ENCODE results near the gene CIBAR2. TPM values are rescaled to one million over a fixed set of nuclear protein-coding genes. Genes with fewer than 3 reads are reported as not detected.

CIBAR2 gene
- total RNA-seq, 1 donor from 2014 or later = 12.8 TPM

DNA sequence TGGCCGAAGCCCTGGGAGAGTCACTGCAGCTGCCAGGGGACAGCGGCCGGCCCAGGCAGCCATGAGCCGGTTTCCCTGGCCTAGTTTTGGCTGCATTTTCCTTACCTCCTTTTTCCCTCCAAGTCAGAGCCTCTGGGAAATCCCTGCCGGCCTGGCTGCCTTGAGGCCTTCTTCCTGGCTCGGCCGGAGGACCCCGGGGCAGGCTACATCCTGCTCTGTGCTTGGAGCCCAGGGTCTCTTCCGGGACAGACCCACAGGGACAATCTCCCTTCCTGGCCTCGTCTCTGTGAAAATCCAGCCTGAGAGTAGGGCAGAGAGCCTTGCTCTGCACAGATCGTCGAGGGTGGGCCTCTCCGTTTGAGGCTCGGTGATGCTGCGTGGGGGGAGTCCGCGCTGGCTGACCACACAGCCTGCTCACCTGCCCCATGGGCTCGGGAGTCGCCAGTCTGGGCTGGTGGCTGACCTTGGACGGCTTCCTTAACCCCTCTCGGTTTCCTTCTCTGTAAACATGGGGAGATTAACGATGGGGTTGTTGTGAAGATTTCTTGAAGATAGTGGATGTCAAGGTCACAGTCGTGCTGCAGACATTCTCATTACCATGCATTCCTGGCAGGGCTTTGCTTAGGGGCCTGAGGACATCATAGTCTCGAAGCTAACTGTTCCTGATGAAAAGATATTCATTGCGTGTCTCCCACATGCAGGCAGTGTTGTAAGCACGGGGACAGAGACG, 34.8 kb upstream of the CIBAR2 start:
- ATAC-seq (no peak), DNase-seq (no peak)
- Histone ChIP-seq H3K36me3 (no peaks in the 10 kb centered on the region), H3K27me3 (ENCODE audit: low read depth) (no peaks in the 10 kb centered on the region), H3K27ac (peak overlapping the region; percentile 56), H3K4me1 (peaks cover 32% of the 10 kb centered on the region), H3K4me3 (no peak overlapping the region), H3K9me3 (no peaks in the 10 kb centered on the region)
- intact Hi-C loops (cut with DNase I) = no loop called here
- no peak for TF ChIP-seq CTCF (IDR thresholded peaks at IDR 0.05)

GRCh38 chr16:85146532-85146797, 34.2 kb upstream of the CIBAR2 start:
- peaks cover 26% of the 10 kb centered on the region for H3K4me1 ChIP-seq
- H3K36me3 ChIP-seq = no peaks in the 10 kb centered on the region
- no peak for TF ChIP-seq CTCF (IDR thresholded peaks at IDR 0.05)
- no peak for DNase-seq
- intact Hi-C loops (cut with DNase I) = no loop called here
- no peaks in the 10 kb centered on the region for H3K27me3 ChIP-seq (ENCODE audit: low read depth)
- H3K9me3 ChIP-seq = no peaks in the 10 kb centered on the region
- H3K27ac ChIP-seq = peak overlapping the region; percentile 56
- ATAC-seq = no peak
- no peak overlapping the region for H3K4me3 ChIP-seq

DNA sequence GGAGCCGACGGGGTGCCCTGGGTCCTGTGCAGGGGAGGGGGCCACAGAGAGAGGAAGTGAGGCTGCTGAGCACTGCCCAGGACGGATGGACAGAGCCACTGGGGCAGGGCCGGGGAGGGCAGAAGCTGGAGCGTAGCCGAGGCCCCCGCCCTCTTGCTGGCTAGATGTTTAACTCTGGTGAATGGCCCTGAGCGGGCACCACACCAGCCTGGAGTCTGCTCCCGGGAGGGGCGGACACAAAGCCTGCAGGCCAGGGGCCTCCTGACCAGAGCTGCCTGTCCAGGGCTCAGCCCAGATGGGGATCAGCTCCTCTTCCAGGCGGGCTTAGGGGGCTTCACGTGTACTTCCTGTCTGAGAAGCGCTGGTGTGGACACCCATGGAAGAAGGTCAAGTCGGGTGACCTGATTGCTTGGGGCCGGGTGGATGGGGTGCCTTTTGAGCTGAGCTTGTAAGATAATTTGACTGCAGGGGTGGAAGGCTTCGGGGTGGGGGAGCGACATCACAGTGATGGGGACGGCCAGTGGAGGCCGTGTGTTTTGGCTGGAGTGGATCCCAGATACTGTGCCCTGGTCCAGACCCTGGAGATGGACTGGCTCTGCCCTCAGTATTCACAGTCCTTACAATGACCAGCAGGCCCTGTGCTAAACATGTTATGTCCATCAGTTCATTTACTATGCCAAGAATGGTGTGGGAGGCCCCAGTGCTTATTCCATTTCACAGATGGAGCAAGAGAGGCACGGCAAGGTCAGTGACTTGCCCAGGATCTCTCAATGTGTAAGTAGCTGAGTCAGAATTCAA, 33.7 kb upstream of the CIBAR2 start:
- Histone ChIP-seq H3K4me3 (no peak overlapping the region), H3K36me3 (no peaks in the 10 kb centered on the region), H3K4me1 (peaks cover 22% of the 10 kb centered on the region), H3K9me3 (no peaks in the 10 kb centered on the region), H3K27me3 (ENCODE audit: low read depth) (no peaks in the 10 kb centered on the region), H3K27ac (no peak overlapping the region)
- ATAC-seq (peak in 1 of 2 donors; percentile 2), DNase-seq (no peak)
- intact Hi-C loops (cut with DNase I) = no loop called here
- no peak for TF ChIP-seq CTCF (IDR thresholded peaks at IDR 0.05)

- Histone ChIP-seq H3K9me3 (no peaks in the 10 kb centered on the region), H3K27ac (no peak overlapping the region), H3K4me3 (no peak overlapping the region), H3K27me3 (ENCODE audit: low read depth) (no peaks in the 10 kb centered on the region), H3K36me3 (no peaks in the 10 kb centered on the region), H3K4me1 (peaks cover 22% of the 10 kb centered on the region)
- DNase-seq (no peak), ATAC-seq (no peak)
- intact Hi-C loops (cut with DNase I) = no loop called here
- TF ChIP-seq CTCF (IDR thresholded peaks at IDR 0.05) = no peak
These were observed 32.9 kb upstream of the CIBAR2 start for GRCh38 chr16:85145188-85145587.

GRCh38 chr16:85144026-85144915, 32.0 kb upstream of the CIBAR2 start:
- Histone ChIP-seq H3K27ac (peak overlapping the region; percentile 6), H3K9me3 (no peaks in the 10 kb centered on the region), H3K27me3 (ENCODE audit: low read depth) (no peaks in the 10 kb centered on the region), H3K4me3 (no peak overlapping the region), H3K36me3 (no peaks in the 10 kb centered on the region), H3K4me1 (peaks cover 22% of the 10 kb centered on the region)
- intact Hi-C loops (cut with DNase I) = no loop called here
- peak in 1 of 2 donors; percentile 4 for ATAC-seq
- TF ChIP-seq CTCF (IDR thresholded peaks at IDR 0.05) = no peak
- DNase-seq = no peak
